Neuronal stem cell (in vitro differentiated cells): Measurements from ENCODE around the gene TEK.
A peak's percentile ranks its signal among the peaks of the same experiment; 100 is the strongest.

Experiments used
- DNase-seq: peaks from one replicate; pipeline ENCODE4 v3.0.0-alpha.2; 2013; ENCODE audit warnings: low spot score
- H2AFZ ChIP-seq: one replicate; pipeline ENCODE4 v1.6.1; 2013; ENCODE audit warnings: mild to moderate bottlenecking, low read length, inconsistent platforms
- H2AK5ac ChIP-seq: 2 replicates; pipeline ENCODE4 v1.6.1; 2013; ENCODE audit warnings: low read depth, mild to moderate bottlenecking, inconsistent platforms, low read length, moderate library complexity, mixed read lengths
- H2BK120ac ChIP-seq: 2 replicates; pipeline ENCODE4 v1.6.1; 2013; ENCODE audit warnings: low read depth, mild to moderate bottlenecking, inconsistent platforms, low read length, moderate library complexity, mixed read lengths
- H2BK12ac ChIP-seq: one replicate; pipeline ENCODE4 v1.6.1; 2013; ENCODE audit warnings: low read length, inconsistent platforms
- H2BK15ac ChIP-seq: 2 replicates; pipeline ENCODE4 v1.6.1; 2013; ENCODE audit warnings: mild to moderate bottlenecking, low read length, inconsistent platforms, mixed read lengths
- H2BK5ac ChIP-seq: one replicate; pipeline ENCODE4 v1.6.1; 2013; ENCODE audit warnings: inconsistent platforms, mild to moderate bottlenecking, low read length, moderate library complexity
- H3K14ac ChIP-seq: one replicate; pipeline ENCODE4 v1.6.1; 2013; ENCODE audit warnings: low read length, inconsistent platforms
- H3K18ac ChIP-seq: 2 replicates; pipeline ENCODE4 v1.6.1; 2013; ENCODE audit warnings: low read length, inconsistent platforms
- H3K23ac ChIP-seq: 2 replicates; pipeline ENCODE4 v1.6.1; 2013; ENCODE audit warnings: low read depth, mild to moderate bottlenecking, mixed read lengths, low read length, inconsistent platforms; ENCODE audit not compliant: poor library complexity
- H3K27ac ChIP-seq: replicated peaks from 3 replicates; pipeline ENCODE4 v1.5.1; 2013; ENCODE audit warnings: low read length, inconsistent platforms
- H3K27me3 ChIP-seq, 3 experiments: 2 replicates each; pipeline ENCODE4 v1.6.1; 2013; ENCODE audit warnings: low read length in 3 of 3, mild to moderate bottlenecking in 2 of 3, inconsistent platforms in 1 of 3, low read depth in 1 of 3, mixed read lengths in 1 of 3, moderate library complexity in 1 of 3; ENCODE audit not compliant: control insufficient read depth in 3 of 3, insufficient read depth in 3 of 3
- H3K36me3 ChIP-seq, 2 donors: replicated peaks in 1 of 2; 2 replicates each; pipeline ENCODE4 v1.6.1; 2013; ENCODE audit warnings: low read length in 2 of 2; ENCODE audit not compliant: control insufficient read depth in 2 of 2, insufficient read depth in 2 of 2
- H3K4ac ChIP-seq: 2 replicates; pipeline ENCODE4 v1.6.1; 2013; ENCODE audit warnings: inconsistent platforms, mild to moderate bottlenecking, low read length, moderate library complexity
- H3K4me1 ChIP-seq, 2 donors: 1 replicate in 1 of 2; 2 replicates in 1 of 2; pipeline ENCODE4 v1.6.1; 2013; ENCODE audit warnings: low read length in 2 of 2, low read depth in 1 of 2; ENCODE audit not compliant: control insufficient read depth in 2 of 2, insufficient read depth in 1 of 2
- H3K4me2 ChIP-seq: one replicate; pipeline ENCODE4 v1.6.1; 2013; ENCODE audit warnings: mild to moderate bottlenecking, low read length, inconsistent platforms; ENCODE audit not compliant: insufficient read depth, poor library complexity, severe bottlenecking
- H3K4me3 ChIP-seq, 2 donors: 2 replicates each; pipeline ENCODE4 v1.5.1; 2013; ENCODE audit warnings: low read length in 2 of 2, mild to moderate bottlenecking in 2 of 2, inconsistent platforms in 1 of 2, moderate library complexity in 1 of 2
- H3K79me1 ChIP-seq: one replicate; pipeline ENCODE4 v1.6.1; 2013; ENCODE audit warnings: low read depth, mild to moderate bottlenecking, inconsistent platforms, low read length, moderate library complexity
- H3K9ac ChIP-seq: one replicate; pipeline ENCODE4 v1.6.1; 2013; ENCODE audit warnings: mild to moderate bottlenecking, low read depth, low read length, inconsistent platforms; ENCODE audit not compliant: poor library complexity
- H3K9me3 ChIP-seq, 2 donors: replicated peaks in 1 of 2; 2 replicates each; pipeline versions ENCODE3 to v1.6.1; 2013; ENCODE audit warnings: low read length in 2 of 2, mild to moderate bottlenecking in 2 of 2, inconsistent platforms in 1 of 2, low read depth in 1 of 2, mixed read lengths in 1 of 2, moderate library complexity in 1 of 2; ENCODE audit not compliant: control insufficient read depth in 2 of 2, insufficient read depth in 1 of 2
- H4K8ac ChIP-seq: one replicate; pipeline ENCODE4 v1.6.1; 2013; ENCODE audit warnings: low read depth, mild to moderate bottlenecking, inconsistent platforms, low read length, moderate library complexity
- H4K91ac ChIP-seq: one replicate; pipeline ENCODE4 v1.6.1; 2013; ENCODE audit warnings: low read length, low read depth, mild to moderate bottlenecking, inconsistent platforms; ENCODE audit not compliant: poor library complexity
- WGBS, 2 donors: extraction: QIAGEN DNeasy Blood & Tissue Kit; methylation state at CpG; one replicate each; pipeline ENCODE4 v1.1.7; 2013; ENCODE audit warnings: missing lambda C conversion rate in 2 of 2, mixed read lengths in 1 of 2; ENCODE audit not compliant: insufficient read length in 2 of 2, insufficient replicate concordance in 1 of 2; ENCODE audit errors: extremely low coverage in 2 of 2; 5-methylcytosine and 5-hydroxymethylcytosine counted together

Gene TEK

GRCh38 chr9:27109621-27110020 lies 596 bp downstream of the TEK start:
- no peak overlapping the region for H3K4ac ChIP-seq
- H3K79me1 ChIP-seq: no peaks in the 10 kb centered on the region
- no peak overlapping the region for H3K9ac ChIP-seq
- no peak overlapping the region for H2BK15ac ChIP-seq
- H3K4me3 ChIP-seq: peak overlapping the region in 1 of 2 donors; percentile 79
- H3K36me3 ChIP-seq: no peaks in the 10 kb centered on the region
- peak overlapping the region; percentile 58 for H2AFZ ChIP-seq
- H3K23ac ChIP-seq: no peak overlapping the region
- no peak overlapping the region for H3K18ac ChIP-seq
- no peak overlapping the region for H4K91ac ChIP-seq
- H3K9me3 ChIP-seq: no peaks in the 10 kb centered on the region
- H3K4me1 ChIP-seq: peaks cover 0 to 5% of the 10 kb centered on the region in 2 donors
- H2BK12ac ChIP-seq: no peak overlapping the region
- no peak overlapping the region for H4K8ac ChIP-seq
- H3K14ac ChIP-seq: no peak overlapping the region
- H2BK5ac ChIP-seq: no peak overlapping the region
- H3K27ac ChIP-seq: peak overlapping the region; percentile 75
- peak overlapping the region; percentile 54 for H3K4me2 ChIP-seq
- H3K27me3 ChIP-seq: no peaks in the 10 kb centered on the region
- DNase-seq: no peak
- WGBS, 2 donors: no CpG with 5 or more reads among the region's 2 CpGs
- no peak overlapping the region for H2AK5ac ChIP-seq
- H2BK120ac ChIP-seq: no peak overlapping the region

GRCh38 chr9:27110181-27110580 lies 1.2 kb downstream of the TEK start:
- no peak overlapping the region for H2AK5ac ChIP-seq
- H3K79me1 ChIP-seq: no peaks in the 10 kb centered on the region
- no peak for DNase-seq
- H4K91ac ChIP-seq: no peak overlapping the region
- no peak overlapping the region for H3K27ac ChIP-seq
- no peak overlapping the region for H3K14ac ChIP-seq
- H3K9ac ChIP-seq: no peak overlapping the region
- peak overlapping the region in 1 of 2 donors; percentile 63 for H3K4me3 ChIP-seq
- WGBS, 2 donors: no CpG with 5 or more reads among the region's 4 CpGs
- H2BK15ac ChIP-seq: no peak overlapping the region
- no peak overlapping the region for H3K23ac ChIP-seq
- H3K36me3 ChIP-seq: no peaks in the 10 kb centered on the region
- H3K27me3 ChIP-seq: no peaks in the 10 kb centered on the region
- no peaks in the 10 kb centered on the region for H3K9me3 ChIP-seq
- H2BK5ac ChIP-seq: no peak overlapping the region
- H2BK120ac ChIP-seq: no peak overlapping the region
- no peak overlapping the region for H2BK12ac ChIP-seq
- H4K8ac ChIP-seq: no peak overlapping the region
- no peak overlapping the region for H3K4me2 ChIP-seq
- no peak overlapping the region for H3K18ac ChIP-seq
- peaks cover 0 to 5% of the 10 kb centered on the region in 2 donors for H3K4me1 ChIP-seq
- no peak overlapping the region for H2AFZ ChIP-seq
- no peak overlapping the region for H3K4ac ChIP-seq

- no peak overlapping the region for H2BK5ac ChIP-seq
- no peaks in the 10 kb centered on the region for H3K36me3 ChIP-seq
- H3K4ac ChIP-seq: no peak overlapping the region
- no peak overlapping the region for H3K27ac ChIP-seq
- H4K91ac ChIP-seq: no peak overlapping the region
- WGBS, 2 donors: no CpG with 5 or more reads among the region's 2 CpGs
- no peak overlapping the region for H2BK12ac ChIP-seq
- H3K4me2 ChIP-seq: no peak overlapping the region
- H4K8ac ChIP-seq: no peak overlapping the region
- H2BK15ac ChIP-seq: no peak overlapping the region
- no peak overlapping the region for H3K9ac ChIP-seq
- H2AFZ ChIP-seq: no peak overlapping the region
- no peaks in the 10 kb centered on the region for H3K79me1 ChIP-seq
- no peak overlapping the region for H2BK120ac ChIP-seq
- H3K14ac ChIP-seq: no peak overlapping the region
- no peak overlapping the region for H2AK5ac ChIP-seq
- H3K23ac ChIP-seq: no peak overlapping the region
- no peaks in the 10 kb centered on the region for H3K27me3 ChIP-seq
- H3K9me3 ChIP-seq: no peaks in the 10 kb centered on the region
- H3K4me3 ChIP-seq: no peak overlapping the region
- no peak overlapping the region for H3K18ac ChIP-seq
- peaks cover 0 to 5% of the 10 kb centered on the region in 2 donors for H3K4me1 ChIP-seq
- no peak for DNase-seq
Measured at GRCh38 chr9:27112235-27112634, 3.2 kb downstream of the TEK start.

GRCh38 chr9:27117489-27118135 lies 8.6 kb downstream of the TEK start:
- H2BK120ac ChIP-seq: no peak overlapping the region
- peak overlapping the region; percentile 80 for H2AFZ ChIP-seq
- no peaks in the 10 kb centered on the region for H3K9me3 ChIP-seq
- peak overlapping the region; percentile 56 for H3K14ac ChIP-seq
- H3K23ac ChIP-seq: peak overlapping the region; percentile 65
- no peak overlapping the region for H2BK15ac ChIP-seq
- no peak overlapping the region for H2BK5ac ChIP-seq
- peak overlapping the region; percentile 56 for H2AK5ac ChIP-seq
- H4K91ac ChIP-seq: no peak overlapping the region
- no peak for DNase-seq
- peak overlapping the region; percentile 66 for H3K4ac ChIP-seq
- H3K4me2 ChIP-seq: no peak overlapping the region
- no peak overlapping the region for H3K4me3 ChIP-seq
- H3K36me3 ChIP-seq: peaks cover 0 to 3% of the 10 kb centered on the region in 2 donors
- H3K4me1 ChIP-seq: peaks cover 3 to 9% of the 10 kb centered on the region in 2 donors
- no peak overlapping the region for H3K27ac ChIP-seq
- no peaks in the 10 kb centered on the region for H3K27me3 ChIP-seq
- H4K8ac ChIP-seq: peak overlapping the region; percentile 17
- H2BK12ac ChIP-seq: peak overlapping the region; percentile 58
- peaks cover 3% of the 10 kb centered on the region for H3K79me1 ChIP-seq
- H3K9ac ChIP-seq: no peak overlapping the region
- WGBS, 2 donors: no CpG with 5 or more reads among the region's 10 CpGs
- H3K18ac ChIP-seq: no peak overlapping the region
